Subcutaneous adipose tissue (tissue), 4 donors: ENCODE measurements around the gene LIN28A. TPM values are rescaled to one million over a fixed set of nuclear protein-coding genes. Genes with fewer than 3 reads are reported as not detected.

ENCODE experiments used
- total RNA-seq, 4 donors: library from RNA; depleted of rRNA; stranded (reverse); fragments of >200 nt; gene quantifications; one replicate each; pipeline ENCODE4 v1.1.0, GENCODE V29; 2016
- TF ChIP-seq, protein P1 (sequence below): fragments of 450-650 bp; IDR thresholded peaks from one replicate; pipeline ENCODE4 v1.5.1; 2016; ENCODE audit warnings: low read depth, mild to moderate bottlenecking, control low read depth, antibody characterized with exemption, moderate library complexity

The LIN28A gene
- total RNA-seq, 4 donors from 2014 or later = not detected

DNA sequence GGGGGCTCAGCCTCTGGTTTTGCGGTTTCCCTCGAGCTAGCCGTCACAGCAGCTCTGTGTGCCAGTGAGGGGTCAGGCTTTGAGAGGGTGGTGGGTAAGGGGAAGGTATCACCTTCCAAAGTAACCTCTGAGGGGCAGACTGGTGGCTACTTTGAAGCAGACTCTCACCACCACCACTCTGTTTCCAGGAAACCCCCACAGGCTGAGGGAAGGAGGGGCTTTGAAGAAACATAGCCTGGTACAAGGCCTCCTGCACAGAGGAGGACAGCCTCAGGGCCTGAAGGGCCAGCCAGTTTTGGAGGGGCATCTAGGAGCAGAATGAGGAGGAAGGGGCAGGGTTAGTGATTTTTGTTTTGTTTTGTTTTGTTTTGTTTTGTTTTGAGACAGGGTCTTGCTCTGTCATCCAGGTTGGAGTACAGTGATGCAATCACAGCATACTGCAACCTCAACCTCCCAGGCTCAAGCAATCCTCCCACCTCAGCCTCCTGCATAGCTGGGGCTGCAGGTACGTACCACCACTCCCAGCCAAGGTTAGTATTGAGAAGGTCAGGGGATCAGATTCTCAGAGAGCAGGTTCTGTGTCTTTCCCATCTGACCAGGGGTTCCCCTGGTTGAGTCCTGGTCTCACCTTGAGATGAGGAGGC, 20.9 kb upstream of the LIN28A start:
- TF ChIP-seq, protein P1, sequence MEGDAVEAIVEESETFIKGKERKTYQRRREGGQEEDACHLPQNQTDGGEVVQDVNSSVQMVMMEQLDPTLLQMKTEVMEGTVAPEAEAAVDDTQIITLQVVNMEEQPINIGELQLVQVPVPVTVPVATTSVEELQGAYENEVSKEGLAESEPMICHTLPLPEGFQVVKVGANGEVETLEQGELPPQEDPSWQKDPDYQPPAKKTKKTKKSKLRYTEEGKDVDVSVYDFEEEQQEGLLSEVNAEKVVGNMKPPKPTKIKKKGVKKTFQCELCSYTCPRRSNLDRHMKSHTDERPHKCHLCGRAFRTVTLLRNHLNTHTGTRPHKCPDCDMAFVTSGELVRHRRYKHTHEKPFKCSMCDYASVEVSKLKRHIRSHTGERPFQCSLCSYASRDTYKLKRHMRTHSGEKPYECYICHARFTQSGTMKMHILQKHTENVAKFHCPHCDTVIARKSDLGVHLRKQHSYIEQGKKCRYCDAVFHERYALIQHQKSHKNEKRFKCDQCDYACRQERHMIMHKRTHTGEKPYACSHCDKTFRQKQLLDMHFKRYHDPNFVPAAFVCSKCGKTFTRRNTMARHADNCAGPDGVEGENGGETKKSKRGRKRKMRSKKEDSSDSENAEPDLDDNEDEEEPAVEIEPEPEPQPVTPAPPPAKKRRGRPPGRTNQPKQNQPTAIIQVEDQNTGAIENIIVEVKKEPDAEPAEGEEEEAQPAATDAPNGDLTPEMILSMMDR = no peak

DNA sequence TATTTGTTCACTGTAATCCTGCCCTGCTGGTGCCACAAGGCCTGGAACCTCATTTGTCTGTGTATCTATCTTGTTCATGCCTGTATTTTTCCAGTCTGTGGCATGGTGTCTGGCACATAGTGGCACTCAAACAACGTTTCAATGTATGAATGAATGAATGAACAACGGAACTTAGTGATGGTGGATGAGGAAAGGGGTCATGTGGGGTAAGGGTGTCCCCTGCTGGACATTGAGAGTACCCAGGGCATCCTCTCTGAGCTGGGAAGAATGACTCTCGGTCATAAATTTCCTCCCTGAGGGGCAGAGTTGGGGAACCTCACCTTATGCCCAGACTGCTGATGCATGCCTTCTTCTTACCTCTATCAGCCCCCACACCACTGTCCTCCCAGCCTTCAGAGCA, 19.2 kb upstream of the LIN28A start:
- TF ChIP-seq, protein P1 = no peak

DNA sequence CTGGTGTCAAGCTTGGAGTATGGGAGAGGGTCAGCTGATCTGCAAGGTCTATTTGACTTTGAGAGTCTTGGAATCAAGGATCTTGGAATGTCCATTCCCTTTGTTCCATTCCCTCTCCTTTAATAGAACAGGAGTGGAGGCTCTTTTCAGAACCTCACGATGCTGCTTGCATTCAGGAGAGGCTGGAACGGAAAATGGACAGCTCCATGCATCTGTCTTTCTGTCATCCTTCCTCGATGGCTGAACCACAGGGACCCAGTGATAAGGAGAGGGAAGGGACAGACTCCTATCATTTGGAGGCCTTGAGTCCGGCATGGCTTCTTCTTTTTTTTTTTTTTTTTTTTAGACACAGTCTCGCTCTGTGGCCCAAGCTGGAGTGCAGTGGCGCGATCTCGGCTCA, 14.9 kb upstream of the LIN28A start:
- TF ChIP-seq, protein P1 = no peak

DNA sequence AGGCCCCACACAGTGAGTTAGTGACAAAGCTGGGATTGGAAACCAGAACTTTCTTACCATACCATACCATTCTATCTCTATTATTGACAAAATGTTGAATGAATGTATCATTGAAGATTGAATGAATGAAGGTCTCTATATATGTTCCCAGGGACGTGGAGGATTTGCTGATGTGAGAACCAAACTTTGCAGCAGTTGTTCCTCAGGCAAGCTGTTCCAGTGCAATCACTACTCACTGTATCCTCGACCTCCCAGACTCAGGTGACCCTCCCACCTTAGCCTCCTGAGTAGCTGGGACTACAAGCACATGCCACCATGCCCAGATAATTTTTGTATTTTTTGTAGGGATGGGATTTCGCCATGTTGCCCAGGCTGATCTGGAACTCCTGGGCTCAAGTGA, 11.6 kb upstream of the LIN28A start:
- TF ChIP-seq, protein P1 = no peak

DNA sequence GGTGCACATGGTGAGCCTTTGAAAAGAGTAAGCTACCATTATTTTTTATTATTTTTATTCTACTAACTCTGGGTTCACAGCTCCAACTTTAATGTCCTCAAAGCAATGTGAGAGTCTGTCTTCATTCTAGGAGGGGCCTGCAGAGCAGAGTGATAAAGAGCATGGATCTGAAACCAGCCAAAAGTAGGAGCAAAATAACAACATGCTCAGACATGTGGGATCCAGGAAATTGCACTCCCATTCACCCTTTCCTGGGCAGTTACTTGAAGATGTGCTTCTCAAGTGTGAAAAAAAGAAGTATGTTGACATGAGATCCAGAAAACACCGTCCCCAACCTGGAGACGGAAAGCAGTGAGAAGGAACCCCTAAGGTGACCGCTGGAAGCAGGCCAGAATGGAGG, 8.7 kb upstream of the LIN28A start:
- TF ChIP-seq, protein P1 = no peak

DNA sequence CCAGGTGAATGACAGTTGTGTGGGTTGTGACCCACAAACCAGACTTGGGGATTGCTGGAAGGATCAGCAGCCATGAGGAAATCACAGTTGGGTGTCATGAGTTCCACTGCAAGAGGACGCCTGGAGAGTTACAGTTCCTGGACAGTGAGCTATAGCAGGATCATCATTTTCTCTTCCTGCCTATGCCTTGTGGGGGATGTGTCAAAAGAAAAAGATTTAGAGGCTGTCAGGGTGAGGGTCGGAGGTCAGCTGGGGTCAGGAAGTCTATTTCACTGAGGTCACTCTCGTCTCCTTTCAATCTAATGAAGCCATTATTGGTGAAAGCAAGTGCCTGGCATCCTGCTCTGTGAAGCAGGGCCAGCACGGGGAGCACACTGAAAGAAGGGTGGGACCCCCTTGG, 7.0 kb upstream of the LIN28A start:
- TF ChIP-seq, protein P1 = no peak

DNA sequence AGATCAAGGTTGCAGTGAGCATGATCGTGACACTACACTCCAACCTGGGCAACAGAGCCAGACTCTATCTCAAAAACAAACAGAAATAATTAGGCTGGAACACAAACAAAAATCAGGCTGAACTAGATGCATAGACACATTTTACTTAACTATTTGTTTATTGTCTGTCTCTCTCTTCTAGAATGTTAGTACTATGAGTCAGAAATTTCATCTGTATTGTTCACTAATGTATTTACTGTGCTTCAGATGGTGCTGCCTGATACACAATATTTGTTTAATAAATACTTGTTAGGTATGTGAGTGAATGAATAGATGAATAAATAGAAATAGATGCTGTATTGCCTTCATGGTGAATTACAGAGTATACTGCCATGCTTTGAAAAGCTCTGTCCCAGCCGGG, 6.0 kb upstream of the LIN28A start:
- TF ChIP-seq, protein P1 = no peak
